Osteoblast (primary cell): ENCODE data around the gene HLA-DPA1. TPM values are rescaled to one million over a fixed set of nuclear protein-coding genes. Genes with fewer than 3 reads are reported as not detected.

Experiments used
- DNase-seq: peaks from one replicate; pipeline ENCODE4 v3.0.0; 2011; ENCODE audit warnings: low spot score, mixed read lengths; ENCODE audit not compliant: insufficient read length; ENCODE audit errors: missing footprints
- H2AFZ ChIP-seq: 2 replicates; pipeline ENCODE4 v1.6.0; 2011; ENCODE audit warnings: mild to moderate bottlenecking, low read length
- H3K27ac ChIP-seq: 2 replicates; pipeline ENCODE4 v1.5.1; 2011; ENCODE audit warnings: mild to moderate bottlenecking, low read depth, low read length, moderate library complexity
- H3K27me3 ChIP-seq: 2 replicates; pipeline ENCODE4 v1.6.0; 2012; ENCODE audit warnings: mild to moderate bottlenecking, control low read depth, inconsistent platforms, low read length, moderate library complexity; ENCODE audit not compliant: insufficient read depth
- H3K36me3 ChIP-seq: 2 replicates; pipeline ENCODE4 v1.5.1; 2011; ENCODE audit warnings: mild to moderate bottlenecking, low read length, control low read depth, moderate library complexity; ENCODE audit not compliant: insufficient read depth
- H3K4me1 ChIP-seq: 2 replicates; pipeline ENCODE4 v1.5.1; 2011; ENCODE audit warnings: mild to moderate bottlenecking, low read length, control low read depth, moderate library complexity; ENCODE audit not compliant: insufficient read depth
- H3K4me2 ChIP-seq: 2 replicates; pipeline ENCODE4 v1.6.0; 2011; ENCODE audit warnings: mild to moderate bottlenecking, low read length; ENCODE audit not compliant: insufficient read depth
- H3K4me3 ChIP-seq: fragments of 200-600 bp; sonication (generic); 3 replicates; pipeline ENCODE4 v1.5.1; 2012; ENCODE audit warnings: mild to moderate bottlenecking, low read length, inconsistent platforms; ENCODE audit not compliant: insufficient read depth
- H3K79me2 ChIP-seq: 2 replicates; pipeline ENCODE4 v1.6.0; 2012; ENCODE audit warnings: mild to moderate bottlenecking, low read length, control low read depth, inconsistent platforms; ENCODE audit not compliant: insufficient read depth
- H3K9me3 ChIP-seq: 2 replicates; pipeline ENCODE4 v1.5.1; 2011; ENCODE audit warnings: low read depth, low read length, control low read depth
- H4K20me1 ChIP-seq: 2 replicates; pipeline ENCODE4 v1.6.0; 2012; ENCODE audit warnings: mild to moderate bottlenecking, low read length, control low read depth; ENCODE audit not compliant: insufficient read depth
- total RNA-seq: library from RNA; depleted of rRNA; stranded (reverse); fragments of >200 nt; gene quantifications from 2 replicates; pipeline ENCODE4 v1.2.3, GENCODE V29; 2012
- TF ChIP-seq, protein P1 (sequence below): IDR thresholded peaks from 2 replicates; pipeline ENCODE4 v1.5.1; 2011; ENCODE audit warnings: mild to moderate bottlenecking, low read depth, low read length, moderate library complexity; ENCODE audit errors: extremely low read depth

Gene HLA-DPA1
- total RNA-seq, 1 donor, result 5.4 TPM

DNA sequence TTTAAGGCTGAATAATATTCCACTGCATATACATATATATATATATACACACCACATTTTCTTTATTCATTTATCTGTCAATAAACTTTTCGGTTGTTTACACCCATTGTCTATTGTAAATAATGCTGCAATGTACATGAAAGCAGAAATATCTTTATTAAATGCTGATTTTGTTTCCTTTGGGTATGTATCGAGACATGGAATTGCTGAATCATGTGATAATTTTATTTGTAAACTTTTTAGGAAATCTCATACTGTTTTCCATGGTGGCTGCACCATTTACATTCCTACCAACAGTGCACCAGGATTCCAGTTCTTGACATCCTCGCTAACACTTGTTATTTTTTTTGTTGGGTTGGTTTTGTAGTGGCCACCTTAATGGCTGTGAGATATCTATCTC, 49.9 kb downstream of the HLA-DPA1 start:
- H4K20me1 ChIP-seq, result no peaks in the 10 kb centered on the region
- TF ChIP-seq, protein P1, sequence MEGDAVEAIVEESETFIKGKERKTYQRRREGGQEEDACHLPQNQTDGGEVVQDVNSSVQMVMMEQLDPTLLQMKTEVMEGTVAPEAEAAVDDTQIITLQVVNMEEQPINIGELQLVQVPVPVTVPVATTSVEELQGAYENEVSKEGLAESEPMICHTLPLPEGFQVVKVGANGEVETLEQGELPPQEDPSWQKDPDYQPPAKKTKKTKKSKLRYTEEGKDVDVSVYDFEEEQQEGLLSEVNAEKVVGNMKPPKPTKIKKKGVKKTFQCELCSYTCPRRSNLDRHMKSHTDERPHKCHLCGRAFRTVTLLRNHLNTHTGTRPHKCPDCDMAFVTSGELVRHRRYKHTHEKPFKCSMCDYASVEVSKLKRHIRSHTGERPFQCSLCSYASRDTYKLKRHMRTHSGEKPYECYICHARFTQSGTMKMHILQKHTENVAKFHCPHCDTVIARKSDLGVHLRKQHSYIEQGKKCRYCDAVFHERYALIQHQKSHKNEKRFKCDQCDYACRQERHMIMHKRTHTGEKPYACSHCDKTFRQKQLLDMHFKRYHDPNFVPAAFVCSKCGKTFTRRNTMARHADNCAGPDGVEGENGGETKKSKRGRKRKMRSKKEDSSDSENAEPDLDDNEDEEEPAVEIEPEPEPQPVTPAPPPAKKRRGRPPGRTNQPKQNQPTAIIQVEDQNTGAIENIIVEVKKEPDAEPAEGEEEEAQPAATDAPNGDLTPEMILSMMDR, result no peak
- DNase-seq, result no peak
- H3K79me2 ChIP-seq, result no peaks in the 10 kb centered on the region
- no peaks in the 10 kb centered on the region for H3K36me3 ChIP-seq
- H3K27ac ChIP-seq, result no peak overlapping the region
- H3K27me3 ChIP-seq, result peaks cover 13% of the 10 kb centered on the region
- no peak overlapping the region for H3K4me3 ChIP-seq
- peaks cover 3% of the 10 kb centered on the region for H3K4me1 ChIP-seq
- no peaks in the 10 kb centered on the region for H3K9me3 ChIP-seq
- H2AFZ ChIP-seq, result no peak overlapping the region
- H3K4me2 ChIP-seq, result no peak overlapping the region

- TF ChIP-seq, protein P1, result no peak
- Histone ChIP-seq H3K27ac (no peak overlapping the region), H2AFZ (no peak overlapping the region), H3K79me2 (no peaks in the 10 kb centered on the region), H3K36me3 (no peaks in the 10 kb centered on the region), H4K20me1 (no peaks in the 10 kb centered on the region), H3K4me3 (no peak overlapping the region), H3K4me1 (peaks cover 6% of the 10 kb centered on the region), H3K9me3 (no peaks in the 10 kb centered on the region), H3K27me3 (peaks cover 8% of the 10 kb centered on the region), H3K4me2 (no peak overlapping the region)
- no peak for DNase-seq
Measured at GRCh38 chr6:33021917-33022316, 51.5 kb downstream of the HLA-DPA1 start.

- Histone ChIP-seq H3K9me3 (no peaks in the 10 kb centered on the region), H3K79me2 (no peaks in the 10 kb centered on the region), H3K27me3 (peaks cover 8% of the 10 kb centered on the region), H2AFZ (peak overlapping the region; percentile 83), H4K20me1 (no peaks in the 10 kb centered on the region), H3K4me3 (peak overlapping the region; percentile 59), H3K36me3 (no peaks in the 10 kb centered on the region), H3K4me2 (peak overlapping the region; percentile 80), H3K4me1 (peaks cover 6% of the 10 kb centered on the region), H3K27ac (no peak overlapping the region)
- TF ChIP-seq, protein P1, result no peak
- DNase-seq, result peak; percentile 76
Measured at GRCh38 chr6:33019372-33019771, 54.1 kb downstream of the HLA-DPA1 start.

GRCh38 chr6:33018904-33019303, 54.5 kb downstream of the HLA-DPA1 start:
- Histone ChIP-seq H3K4me2 (peak overlapping the region; percentile 80), H3K27ac (no peak overlapping the region), H4K20me1 (no peaks in the 10 kb centered on the region), H3K9me3 (no peaks in the 10 kb centered on the region), H3K4me1 (peaks cover 6% of the 10 kb centered on the region), H3K79me2 (no peaks in the 10 kb centered on the region), H2AFZ (peak overlapping the region; percentile 83), H3K36me3 (no peaks in the 10 kb centered on the region), H3K27me3 (peaks cover 9% of the 10 kb centered on the region), H3K4me3 (peak overlapping the region; percentile 59)
- TF ChIP-seq, protein P1, result no peak
- peak; percentile 59 for DNase-seq
